HG02943 (cell line): ENCODE results near the gene DIDO1.

ENCODE experiments used
- ATAC-seq: cut with Tn5 transposase; IDR thresholded peaks from one replicate; pipeline ENCODE4 v1.9.1; 2021; ENCODE audit warnings: mild to moderate bottlenecking, low read depth, moderate library complexity; ENCODE audit not compliant: unreplicated experiment

Gene DIDO1

GRCh38 chr20:62951896-62952372, 25.6 kb upstream of the DIDO1 start:
- no peak for ATAC-seq

GRCh38 chr20:62951143-62951895, 25.0 kb upstream of the DIDO1 start:
- no peak for ATAC-seq

GRCh38 chr20:62950741-62951140, 24.4 kb upstream of the DIDO1 start:
- no peak for ATAC-seq

- ATAC-seq, result no peak
Measured at GRCh38 chr20:62949962-62950361, 23.7 kb upstream of the DIDO1 start.

GRCh38 chr20:62949153-62949821, 23.0 kb upstream of the DIDO1 start:
- ATAC-seq, result no peak

GRCh38 chr20:62947532-62948300, 21.4 kb upstream of the DIDO1 start:
- no peak for ATAC-seq

GRCh38 chr20:62946918-62947317, 20.6 kb upstream of the DIDO1 start:
- no peak for ATAC-seq

GRCh38 chr20:62945771-62946339, 19.6 kb upstream of the DIDO1 start:
- no peak for ATAC-seq

GRCh38 chr20:62944746-62945145, 18.4 kb upstream of the DIDO1 start:
- no peak for ATAC-seq

- no peak for ATAC-seq
Measured at GRCh38 chr20:62944184-62944583, 17.9 kb upstream of the DIDO1 start.

GRCh38 chr20:62943396-62943795, 17.1 kb upstream of the DIDO1 start:
- ATAC-seq, result no peak

- ATAC-seq, result no peak
Measured at GRCh38 chr20:62942456-62942855, 16.2 kb upstream of the DIDO1 start.

- no peak for ATAC-seq
Measured at GRCh38 chr20:62941792-62942191, 15.5 kb upstream of the DIDO1 start.

GRCh38 chr20:62940875-62941274, 14.6 kb upstream of the DIDO1 start:
- ATAC-seq, result no peak

GRCh38 chr20:62938105-62938888, 12.0 kb upstream of the DIDO1 start, which contains the start of gene GID8:
GID8 (plus strand) TSS chr20:62938147; CDS start chr20:62941503, 3,356 bp downstream.
- peak; percentile 40 for ATAC-seq

- ATAC-seq, result peak; percentile 80
Measured at GRCh38 chr20:62937268-62938104, 11.2 kb upstream of the DIDO1 start.

GRCh38 chr20:62935968-62936585, 9.8 kb upstream of the DIDO1 start:
- ATAC-seq, result no peak

GRCh38 chr20:62935204-62935967, 9.1 kb upstream of the DIDO1 start:
- no peak for ATAC-seq
